K562 (cell line): Measurements from ENCODE around the gene AGO1. TPM values are rescaled to one million over a fixed set of nuclear protein-coding genes. Genes with fewer than 3 reads are reported as not detected.
"Not testable (repeated sequence)": the region's sequence is repeated elsewhere in the genome, so short reads cannot be mapped to it uniquely, and the experiment has no call there.

ENCODE experiments used
- ATAC-seq: fragments of 200-7000 bp; cut with Tn5 transposase; 3 replicates; pipeline ENCODE4 v1.9.1; 2020; ENCODE audit warnings: moderate library complexity
- BruUV-seq: library from RNA; stranded (reverse); fragments of 400-500 nt; replicated peaks from 2 replicates; lab custom pipeline; 2021; lab: Mats Ljungman, UMichigan
- CTCF ChIA-PET: fragments of 300-600 bp; formaldehyde crosslinking; extraction: SDS; loops from one replicate; lab custom pipeline; 2021; ENCODE audit warnings: low intra/inter-chr PET ratio; lab: Yijun Ruan, JAX
- POLR2A ChIA-PET: fragments of 300-600, 350-650 bp; sonication (Branson Sonifier 250); formaldehyde crosslinking; extraction: SDS; loops from one replicate; lab custom pipeline; 2021; ENCODE audit warnings: antibody characterized with exemption, inconsistent platforms; lab: Yijun Ruan, JAX
- DNase-seq, 4 experiments: peaks; one replicate each; pipeline versions ENCODE4 v3.0.0 to v3.0.0-alpha.2; 2011 to 2018; ENCODE audit warnings: low spot score in 3 of 4, mixed read lengths in 3 of 4; ENCODE audit errors: extremely low read depth in 1 of 4
- FAIRE-seq: peaks from 2 replicates; lab custom pipeline; 2011; peaks lifted over from hg19 to GRCh38; lab: Jason Lieb, UNC
- H2AFZ ChIP-seq: 2 replicates; pipeline ENCODE4 v1.6.0; 2011; ENCODE audit warnings: low read depth, low read length, control low read depth, inconsistent platforms
- H3K27ac ChIP-seq: fragments of 200-600 bp; 3 replicates; pipeline ENCODE4 v1.8.0; 2011; ENCODE audit warnings: low read depth, mild to moderate bottlenecking, control low read depth, inconsistent platforms, low read length, moderate library complexity, mixed read lengths; ENCODE audit errors: extremely low read depth
- H3K27me3 ChIP-seq, 2 experiments: fragments of 300-600 bp in 1 of 2; 2 replicates in 1 of 2; 3 replicates in 1 of 2; pipeline versions ENCODE4 v1.6.0 to v1.8.0; 2011; ENCODE audit warnings: inconsistent platforms in 2 of 2, low read length in 2 of 2, mild to moderate bottlenecking in 1 of 2, mixed read lengths in 1 of 2, moderate library complexity in 1 of 2; ENCODE audit not compliant: control insufficient read depth in 2 of 2, insufficient read depth in 2 of 2
- H3K36me3 ChIP-seq: fragments of 300-600 bp; 3 replicates; pipeline ENCODE4 v1.8.0; 2011; ENCODE audit warnings: mild to moderate bottlenecking, low read length, inconsistent platforms; ENCODE audit not compliant: control insufficient read depth, insufficient read depth
- H3K4me1 ChIP-seq, 2 experiments: fragments of 200-600 bp in 1 of 2; replicated peaks in 1 of 2; 2 replicates in 1 of 2; 3 replicates in 1 of 2; pipeline versions ENCODE4 v1.5.1 to v1.8.0; 2011; ENCODE audit warnings: inconsistent platforms in 2 of 2, low read length in 2 of 2, mild to moderate bottlenecking in 1 of 2, mixed read lengths in 1 of 2, moderate library complexity in 1 of 2; ENCODE audit not compliant: control insufficient read depth in 2 of 2, insufficient read depth in 2 of 2
- H3K4me2 ChIP-seq: 2 replicates; pipeline ENCODE4 v1.6.1; 2011; ENCODE audit warnings: low read length, control low read depth, inconsistent platforms, mixed read lengths; ENCODE audit not compliant: insufficient read depth
- H3K4me3 ChIP-seq: fragments of 200-600 bp; sonication (generic), shearing (Covaris generic); 2 replicates; pipeline ENCODE4 v1.5.1; 2016; ENCODE audit warnings: control low read depth, inconsistent platforms
- H3K79me2 ChIP-seq: fragments of 200-600 bp; 3 replicates; pipeline ENCODE4 v1.8.0; 2011; ENCODE audit warnings: low read length, inconsistent platforms; ENCODE audit not compliant: control insufficient read depth, insufficient read depth
- H3K9ac ChIP-seq, 2 experiments: 2 replicates each; pipeline versions ENCODE4 v1.6.0 to v1.6.1; 2011; ENCODE audit warnings: low read depth in 2 of 2, low read length in 2 of 2, control low read depth in 1 of 2, inconsistent platforms in 1 of 2, mild to moderate bottlenecking in 1 of 2, mixed read lengths in 1 of 2; ENCODE audit not compliant: insufficient read depth in 1 of 2
- H3K9me1 ChIP-seq: one replicate; pipeline ENCODE4 v1.6.0; 2011; ENCODE audit warnings: inconsistent platforms, mild to moderate bottlenecking, low read length, moderate library complexity; ENCODE audit not compliant: control insufficient read depth, insufficient read depth
- H3K9me3 ChIP-seq: replicated peaks from 2 replicates; pipeline ENCODE4 v1.5.1; 2011; ENCODE audit warnings: low read depth, low read length, inconsistent platforms; ENCODE audit not compliant: control insufficient read depth, insufficient read depth
- H4K20me1 ChIP-seq: replicated peaks from 2 replicates; pipeline ENCODE4 v1.6.1; 2011; ENCODE audit warnings: low read length, inconsistent platforms, mixed read lengths; ENCODE audit not compliant: control insufficient read depth, insufficient read depth
- NR2F6 ChIP-seq: fragments of 450-650 bp; formaldehyde crosslinking; IDR thresholded peaks from 2 replicates; pipeline ENCODE4 v1.4.0; 2020; ENCODE audit warnings: mild to moderate bottlenecking
- WGBS: fragments of 100-300 bp; shearing (Covaris generic); methylation state at CpG from one replicate; pipeline ENCODE4 v1.1.6; 2016; ENCODE audit warnings: low coverage, mixed read lengths; ENCODE audit not compliant: insufficient coverage; ENCODE audit errors: missing lambda C conversion rate; 5-methylcytosine and 5-hydroxymethylcytosine counted together
- in situ Hi-C: fragments of 300-500 bp; cut with MboI; formaldehyde crosslinking; loops from 4 replicates; pipeline ENCODE4 v1.15.0; 2018; ENCODE audit warnings: inconsistent platforms, mixed read lengths
- intact Hi-C: fragments of 100-400 bp; cut with micrococcal nuclease; formaldehyde crosslinking; loops from 2 replicates; pipeline ENCODE4 v1.14.2; 2022
- polyA plus RNA-seq, 8 experiments: library from polyadenylated mRNA; depleted of rRNA in 4 of 8; stranded (reverse) in 5 of 8; unstranded in 3 of 8; fragments of >200 nt; fragmentation: Nextera tagmentation in 2 of 8; fragmentation: Illumina TruSeq in 1 of 8; extraction: Ambion mirVana in 2 of 8; extraction: Trizol in 1 of 8; gene quantifications; 2 replicates each; pipeline versions ENCODE4 v1.2.1 to v1.2.3, GENCODE V29; 2011 to 2014; ENCODE audit warnings: inconsistent platforms in 1 of 8, missing spikeins in 1 of 8
- total RNA-seq, 7 experiments: library from RNA; depleted of rRNA in 6 of 7; stranded (reverse); fragments of >200 nt in 6 of 7; fragmentation: Illumina TruSeq in 2 of 7; extraction: Trizol in 2 of 7; gene quantifications; 2 replicates each; pipeline versions ENCODE4 v1.2.1 to v1.2.3, GENCODE V29; 2011 to 2021; ENCODE audit warnings: low replicate concordance in 1 of 7
- TF ChIP-seq, protein P1 (sequence below): sonication (generic); formaldehyde crosslinking; IDR thresholded peaks from 2 replicates; pipeline ENCODE4 v1.8.0; 2023; ENCODE audit warnings: missing genetic modification reagents, mild to moderate bottlenecking, borderline replicate concordance
- TF ChIP-seq, protein P2 (sequence below): fragments of 250-450 bp; sonication (Bioruptor Pico); IDR thresholded peaks from 2 replicates; pipeline ENCODE4 v1.8.0; 2022; ENCODE audit warnings: moderate library complexity, mild to moderate bottlenecking, inconsistent platforms

The AGO1 gene
- total and polyA plus RNA-seq, 9 of the 15 experiments (the other 6 are each of a cell fraction or from before 2014, with no cell fraction given): 7.3 to 64.2 (median 26.0) TPM

- Histone ChIP-seq H4K20me1 (no peaks in the 10 kb centered on the region), H3K4me3 (no peak overlapping the region), H3K79me2 (peaks cover 2% of the 10 kb centered on the region; the same call in 1 of the 3 replicates), H3K4me1 (no peaks in the 10 kb centered on the region), H3K9me1 (no peaks in the 10 kb centered on the region), H2AFZ (no peak overlapping the region), H3K27ac (no peak overlapping the region), H3K9ac (no peak overlapping the region), H3K27me3 (no peaks in the 10 kb centered on the region), H3K9me3 (no peaks in the 10 kb centered on the region), H3K4me2 (no peak overlapping the region), H3K36me3 (peaks cover 68% of the 10 kb centered on the region)
- TF ChIP-seq, protein P1, sequence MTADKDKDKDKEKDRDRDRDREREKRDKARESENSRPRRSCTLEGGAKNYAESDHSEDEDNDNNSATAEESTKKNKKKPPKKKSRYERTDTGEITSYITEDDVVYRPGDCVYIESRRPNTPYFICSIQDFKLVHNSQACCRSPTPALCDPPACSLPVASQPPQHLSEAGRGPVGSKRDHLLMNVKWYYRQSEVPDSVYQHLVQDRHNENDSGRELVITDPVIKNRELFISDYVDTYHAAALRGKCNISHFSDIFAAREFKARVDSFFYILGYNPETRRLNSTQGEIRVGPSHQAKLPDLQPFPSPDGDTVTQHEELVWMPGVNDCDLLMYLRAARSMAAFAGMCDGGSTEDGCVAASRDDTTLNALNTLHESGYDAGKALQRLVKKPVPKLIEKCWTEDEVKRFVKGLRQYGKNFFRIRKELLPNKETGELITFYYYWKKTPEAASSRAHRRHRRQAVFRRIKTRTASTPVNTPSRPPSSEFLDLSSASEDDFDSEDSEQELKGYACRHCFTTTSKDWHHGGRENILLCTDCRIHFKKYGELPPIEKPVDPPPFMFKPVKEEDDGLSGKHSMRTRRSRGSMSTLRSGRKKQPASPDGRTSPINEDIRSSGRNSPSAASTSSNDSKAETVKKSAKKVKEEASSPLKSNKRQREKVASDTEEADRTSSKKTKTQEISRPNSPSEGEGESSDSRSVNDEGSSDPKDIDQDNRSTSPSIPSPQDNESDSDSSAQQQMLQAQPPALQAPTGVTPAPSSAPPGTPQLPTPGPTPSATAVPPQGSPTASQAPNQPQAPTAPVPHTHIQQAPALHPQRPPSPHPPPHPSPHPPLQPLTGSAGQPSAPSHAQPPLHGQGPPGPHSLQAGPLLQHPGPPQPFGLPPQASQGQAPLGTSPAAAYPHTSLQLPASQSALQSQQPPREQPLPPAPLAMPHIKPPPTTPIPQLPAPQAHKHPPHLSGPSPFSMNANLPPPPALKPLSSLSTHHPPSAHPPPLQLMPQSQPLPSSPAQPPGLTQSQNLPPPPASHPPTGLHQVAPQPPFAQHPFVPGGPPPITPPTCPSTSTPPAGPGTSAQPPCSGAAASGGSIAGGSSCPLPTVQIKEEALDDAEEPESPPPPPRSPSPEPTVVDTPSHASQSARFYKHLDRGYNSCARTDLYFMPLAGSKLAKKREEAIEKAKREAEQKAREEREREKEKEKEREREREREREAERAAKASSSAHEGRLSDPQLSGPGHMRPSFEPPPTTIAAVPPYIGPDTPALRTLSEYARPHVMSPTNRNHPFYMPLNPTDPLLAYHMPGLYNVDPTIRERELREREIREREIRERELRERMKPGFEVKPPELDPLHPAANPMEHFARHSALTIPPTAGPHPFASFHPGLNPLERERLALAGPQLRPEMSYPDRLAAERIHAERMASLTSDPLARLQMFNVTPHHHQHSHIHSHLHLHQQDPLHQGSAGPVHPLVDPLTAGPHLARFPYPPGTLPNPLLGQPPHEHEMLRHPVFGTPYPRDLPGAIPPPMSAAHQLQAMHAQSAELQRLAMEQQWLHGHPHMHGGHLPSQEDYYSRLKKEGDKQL (CRISPR knock-in tag): no peak
- TF ChIP-seq NR2F6 (CRISPR knock-in tag): no peak
- TF ChIP-seq, protein P2, sequence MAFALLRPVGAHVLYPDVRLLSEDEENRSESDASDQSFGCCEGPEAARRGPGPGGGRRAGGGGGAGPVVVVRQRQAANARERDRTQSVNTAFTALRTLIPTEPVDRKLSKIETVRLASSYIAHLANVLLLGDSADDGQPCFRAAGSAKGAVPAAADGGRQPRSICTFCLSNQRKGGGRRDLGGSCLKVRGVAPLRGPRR: no peak
- intact Hi-C loops: no loop called here
- no TSS peak for BruUV-seq
- ATAC-seq: no peak
- ChIA-PET CTCF (no interaction called here), POLR2A (interaction anchor here (0.6 to 1.1 kb wide), 2 partner anchors 8 to 13 kb away, joined by 3 to 4 read pairs; no protein-coding TSS in a partner anchor)
- no peak for DNase-seq
- in situ Hi-C loops: no loop called here
- 91% methylated on average over 2 of the region's 2 CpGs for WGBS
- FAIRE-seq: no peak
Measured at GRCh38 chr1:35971601-35972000, 88.6 kb downstream of the AGO1 start.

DNA sequence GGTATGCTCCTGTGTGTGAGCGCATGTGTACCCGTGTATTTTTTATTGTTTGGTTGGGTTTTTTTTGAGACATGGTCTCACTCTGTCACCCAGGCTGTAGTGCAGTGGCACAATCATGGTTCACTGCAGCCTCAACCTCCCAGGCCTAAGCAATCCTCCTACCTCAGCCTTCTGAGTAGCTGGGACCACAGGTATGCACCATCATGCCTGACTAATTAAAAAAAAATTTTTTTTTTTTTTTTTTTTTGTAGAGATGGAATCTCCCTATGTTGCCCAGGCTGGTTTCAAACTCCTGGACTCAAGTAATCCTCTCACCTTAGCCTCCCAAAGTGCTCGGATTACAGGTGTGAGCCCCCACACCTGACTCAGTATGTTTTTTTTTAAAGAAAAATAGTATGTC lies 89.6 kb downstream of the AGO1 start:
- H2AFZ ChIP-seq, DNase-seq, H3K9ac ChIP-seq, H3K27me3 ChIP-seq, ATAC-seq, H3K4me3 ChIP-seq, H4K20me1 ChIP-seq, CTCF ChIA-PET, H3K4me1 ChIP-seq, BruUV-seq, H3K9me3 ChIP-seq, H3K27ac ChIP-seq, H3K79me2 ChIP-seq, H3K4me2 ChIP-seq, POLR2A ChIA-PET, FAIRE-seq, H3K9me1 ChIP-seq, in situ Hi-C loops, intact Hi-C loops: not testable (repeated sequence)
- peaks cover 66% of the 10 kb centered on the region for H3K36me3 ChIP-seq
- 96% methylated on average over 3 of the region's 3 CpGs for WGBS
